Gastrocnemius medialis (tissue), 4 donors: ENCODE data around the gene ANKRD12.

Experiments
- POLR2A ChIP-seq, 2 donors: fragments of 450-650 bp; IDR thresholded peaks; one replicate each; pipeline ENCODE4 v1.6.1; 2017; ENCODE audit warnings: antibody characterized with exemption in 2 of 2, mild to moderate bottlenecking in 2 of 2, moderate library complexity in 2 of 2
- TF ChIP-seq, protein P1 (sequence below), 5 experiments: fragments of 450-650 bp in 3 of 5; fragments of 200-600 bp in 2 of 5; sonication (generic) in 2 of 5; IDR thresholded peaks in 4 of 5; conservative IDR thresholded peaks in 1 of 5; 1 replicate in 4 of 5; 2 replicates in 1 of 5; pipeline ENCODE4 v1.5.1; 2016 to 2019; ENCODE audit warnings: antibody characterized with exemption in 5 of 5, mild to moderate bottlenecking in 3 of 5, moderate library complexity in 3 of 5

DNA sequence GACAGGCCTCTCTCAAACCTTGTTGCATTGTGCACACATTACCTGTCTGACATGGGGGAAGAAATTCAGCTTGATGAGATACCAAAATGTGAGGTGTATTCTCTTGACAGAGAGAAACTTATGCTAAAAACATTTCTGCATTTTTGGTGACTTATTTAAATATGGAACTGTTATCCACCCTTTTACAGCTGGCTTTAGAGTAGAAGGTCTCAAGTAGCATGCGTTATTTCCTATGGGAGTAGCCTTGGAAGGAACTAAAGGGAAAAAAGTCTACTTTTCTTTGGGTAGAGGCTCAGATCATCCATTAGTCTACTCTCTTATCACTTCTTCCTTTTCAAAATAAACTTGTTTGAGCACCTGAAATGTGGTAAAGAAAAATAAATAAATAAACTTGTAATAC lies 141.4 kb downstream of the ANKRD12 start:
- TF ChIP-seq, protein P1, sequence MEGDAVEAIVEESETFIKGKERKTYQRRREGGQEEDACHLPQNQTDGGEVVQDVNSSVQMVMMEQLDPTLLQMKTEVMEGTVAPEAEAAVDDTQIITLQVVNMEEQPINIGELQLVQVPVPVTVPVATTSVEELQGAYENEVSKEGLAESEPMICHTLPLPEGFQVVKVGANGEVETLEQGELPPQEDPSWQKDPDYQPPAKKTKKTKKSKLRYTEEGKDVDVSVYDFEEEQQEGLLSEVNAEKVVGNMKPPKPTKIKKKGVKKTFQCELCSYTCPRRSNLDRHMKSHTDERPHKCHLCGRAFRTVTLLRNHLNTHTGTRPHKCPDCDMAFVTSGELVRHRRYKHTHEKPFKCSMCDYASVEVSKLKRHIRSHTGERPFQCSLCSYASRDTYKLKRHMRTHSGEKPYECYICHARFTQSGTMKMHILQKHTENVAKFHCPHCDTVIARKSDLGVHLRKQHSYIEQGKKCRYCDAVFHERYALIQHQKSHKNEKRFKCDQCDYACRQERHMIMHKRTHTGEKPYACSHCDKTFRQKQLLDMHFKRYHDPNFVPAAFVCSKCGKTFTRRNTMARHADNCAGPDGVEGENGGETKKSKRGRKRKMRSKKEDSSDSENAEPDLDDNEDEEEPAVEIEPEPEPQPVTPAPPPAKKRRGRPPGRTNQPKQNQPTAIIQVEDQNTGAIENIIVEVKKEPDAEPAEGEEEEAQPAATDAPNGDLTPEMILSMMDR (IDR thresholded peaks at IDR 0.05 in 4 of 5, conservative IDR thresholded peaks at IDR 0.05 in 1 of 5) = no peak
- TF ChIP-seq POLR2A (IDR thresholded peaks at IDR 0.05) = no peak
